ENCODE data around the gene IDUA.
"Not testable (repeated sequence)": the region's sequence is repeated elsewhere in the genome, so short reads cannot be mapped to it uniquely, and the experiment has no call there.

Gene IDUA

DNA sequence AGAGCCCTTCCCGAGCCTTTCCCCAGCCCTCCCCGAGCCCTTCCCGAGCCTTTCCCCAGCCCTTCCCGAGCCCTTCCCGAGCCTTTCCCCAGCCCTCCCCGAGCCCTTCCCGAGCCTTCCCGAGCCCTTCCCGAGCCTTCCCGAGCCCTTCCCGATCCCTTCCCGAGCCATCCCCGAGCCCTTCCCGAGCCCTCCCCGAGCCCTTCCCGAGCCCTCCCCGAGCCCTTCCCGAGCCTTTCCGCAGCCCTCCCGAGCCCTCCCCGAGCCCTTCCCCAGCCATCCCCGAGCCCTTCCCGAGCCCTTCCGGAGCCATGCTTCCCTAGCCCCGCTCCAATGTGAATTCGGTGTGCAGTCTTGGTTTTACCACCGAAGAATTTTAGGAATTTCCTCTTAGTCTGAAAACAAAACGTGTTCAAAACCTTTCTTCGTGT, 59.8 kb downstream of the IDUA start:
- DNase-seq (ENCODE audit: low spot score), result not testable (repeated sequence)

DNA sequence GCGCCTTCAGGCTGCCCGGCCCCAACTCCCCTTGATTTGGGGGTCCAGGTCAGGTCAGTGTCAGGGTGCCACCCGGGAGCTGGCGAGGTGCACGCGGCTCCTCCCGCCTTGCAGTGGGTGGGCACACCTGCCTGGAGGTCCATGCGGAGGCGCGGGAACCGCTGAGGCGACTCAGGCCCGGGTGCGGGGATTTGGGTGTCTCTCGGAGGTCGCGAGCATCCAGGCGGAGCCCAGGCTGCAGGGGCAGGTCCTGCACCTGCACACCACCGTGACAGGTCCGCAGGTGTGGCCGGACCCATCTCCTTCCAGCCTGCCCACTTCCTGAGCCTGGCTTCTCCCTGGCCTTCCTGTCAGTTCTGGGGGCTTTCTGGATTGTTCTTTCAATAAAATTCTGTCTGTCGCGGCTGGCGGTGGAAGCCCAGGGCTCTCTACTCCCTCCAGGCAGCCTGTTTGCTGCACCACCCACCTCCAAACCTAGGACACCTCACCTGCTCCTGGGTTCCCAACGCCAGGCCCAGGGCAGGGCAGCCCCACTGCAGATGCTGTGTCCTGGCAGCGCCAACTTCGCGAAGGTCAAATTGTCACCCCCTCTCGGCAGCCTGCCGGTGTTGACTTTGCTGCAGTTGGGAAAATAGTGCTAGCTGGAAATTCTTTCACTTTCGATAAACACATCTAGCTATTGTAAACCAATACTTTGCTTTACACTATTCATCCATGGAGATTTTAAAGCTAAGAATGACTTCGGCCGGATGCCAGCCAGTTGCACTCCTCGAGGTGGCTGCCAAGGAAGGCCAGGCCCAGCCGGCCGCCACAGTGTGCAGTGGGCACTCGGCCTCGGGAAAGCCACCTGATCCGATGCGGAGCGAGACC, 60.5 kb downstream of the IDUA start:
- no peak for DNase-seq (ENCODE audit: low spot score)

DNA sequence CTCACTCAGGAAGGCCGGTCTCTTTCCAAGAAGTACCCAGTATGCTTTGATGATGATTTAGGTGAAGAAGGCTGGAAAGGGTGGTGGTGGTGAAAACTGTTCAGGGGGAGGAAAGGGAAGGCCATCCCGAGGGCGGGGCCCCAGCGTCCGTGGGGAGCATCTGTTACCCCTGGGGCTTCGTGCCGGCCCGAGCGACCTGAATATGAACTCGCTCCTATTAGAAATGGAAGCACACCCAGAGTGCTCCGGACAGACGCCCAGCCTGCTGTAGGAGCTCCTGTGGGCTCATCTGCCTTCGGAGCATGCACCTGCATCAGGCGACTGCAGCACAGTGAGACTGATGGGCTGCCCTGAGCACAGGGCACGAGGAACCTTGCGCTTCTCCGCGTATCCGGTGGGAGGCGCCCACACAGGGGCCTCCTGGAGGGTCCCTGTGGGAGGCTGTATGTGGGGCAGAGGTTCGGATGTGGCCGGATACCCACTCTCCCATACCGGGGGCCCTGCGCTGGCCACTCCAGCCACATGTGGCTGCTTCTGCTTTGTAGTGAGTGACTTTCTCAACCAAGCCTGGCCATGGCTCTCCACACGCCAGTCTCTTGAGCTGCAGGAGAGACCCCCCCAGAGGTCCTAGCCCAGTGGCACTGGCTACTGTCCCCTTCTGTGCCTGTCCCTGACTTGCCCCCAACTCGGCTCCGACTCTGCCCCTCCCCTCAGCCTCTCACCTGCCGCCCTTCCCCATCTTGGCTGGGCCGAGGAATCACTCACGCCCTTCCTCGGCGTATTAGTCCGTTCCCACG, 61.3 kb downstream of the IDUA start:
- DNase-seq (ENCODE audit: low spot score), result no peak

DNA sequence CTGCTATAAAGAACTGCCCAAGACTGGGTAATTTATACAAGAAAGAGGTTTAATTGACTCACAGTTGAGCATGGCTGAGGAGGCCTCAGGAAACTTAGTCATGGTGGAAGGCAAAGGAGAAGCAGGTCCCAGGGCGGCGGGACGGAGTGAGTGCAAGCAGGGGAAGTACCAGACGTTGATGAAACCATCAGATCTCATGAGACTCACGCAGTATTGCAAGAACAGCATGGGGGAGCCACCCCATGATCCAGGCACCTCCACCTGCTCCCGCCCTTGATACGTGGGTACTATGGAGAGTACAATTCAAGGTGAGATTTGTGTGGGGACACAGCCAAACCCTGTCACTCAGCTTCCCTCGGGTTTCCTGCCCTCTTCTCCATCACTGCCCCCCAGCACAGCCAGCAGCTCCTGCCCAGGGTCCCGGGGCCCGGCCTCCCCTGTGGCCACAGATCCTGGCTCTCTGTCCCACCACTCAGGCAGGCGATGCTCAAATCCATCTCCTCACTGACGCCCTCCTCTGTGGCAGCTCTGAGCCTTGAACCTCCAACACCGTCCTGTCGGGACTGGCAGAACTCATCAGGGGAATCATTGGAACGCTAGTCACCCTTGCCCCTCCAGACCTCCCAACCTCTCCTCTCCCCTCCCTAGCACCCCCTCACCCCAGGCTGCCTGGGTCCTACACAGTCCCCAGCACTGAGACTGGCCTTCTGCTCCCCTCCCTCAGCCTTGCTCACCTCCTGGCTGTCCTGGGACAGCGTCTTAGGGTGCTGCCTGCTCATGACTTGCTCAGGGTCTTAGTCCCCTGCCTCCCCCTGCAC, 62.1 kb downstream of the IDUA start:
- DNase-seq (ENCODE audit: low spot score), result no peak

DNA sequence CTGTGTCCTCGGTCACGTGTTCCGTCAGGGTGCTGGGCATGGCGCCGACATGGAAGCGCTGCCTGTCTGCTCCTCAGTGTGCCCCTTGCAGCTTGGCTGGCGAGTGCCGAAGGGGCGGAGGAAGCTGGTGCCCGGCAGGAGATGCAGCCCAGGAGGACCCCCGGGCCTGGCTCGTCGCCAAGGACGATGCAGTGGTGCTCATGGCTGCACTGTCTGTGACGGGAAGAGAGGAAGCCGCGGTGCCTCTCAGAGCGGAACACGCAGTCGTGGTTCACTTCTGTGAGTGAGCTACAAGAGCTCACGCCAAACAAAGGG, 62.7 kb downstream of the IDUA start:
- DNase-seq (ENCODE audit: low spot score), result no peak

DNA sequence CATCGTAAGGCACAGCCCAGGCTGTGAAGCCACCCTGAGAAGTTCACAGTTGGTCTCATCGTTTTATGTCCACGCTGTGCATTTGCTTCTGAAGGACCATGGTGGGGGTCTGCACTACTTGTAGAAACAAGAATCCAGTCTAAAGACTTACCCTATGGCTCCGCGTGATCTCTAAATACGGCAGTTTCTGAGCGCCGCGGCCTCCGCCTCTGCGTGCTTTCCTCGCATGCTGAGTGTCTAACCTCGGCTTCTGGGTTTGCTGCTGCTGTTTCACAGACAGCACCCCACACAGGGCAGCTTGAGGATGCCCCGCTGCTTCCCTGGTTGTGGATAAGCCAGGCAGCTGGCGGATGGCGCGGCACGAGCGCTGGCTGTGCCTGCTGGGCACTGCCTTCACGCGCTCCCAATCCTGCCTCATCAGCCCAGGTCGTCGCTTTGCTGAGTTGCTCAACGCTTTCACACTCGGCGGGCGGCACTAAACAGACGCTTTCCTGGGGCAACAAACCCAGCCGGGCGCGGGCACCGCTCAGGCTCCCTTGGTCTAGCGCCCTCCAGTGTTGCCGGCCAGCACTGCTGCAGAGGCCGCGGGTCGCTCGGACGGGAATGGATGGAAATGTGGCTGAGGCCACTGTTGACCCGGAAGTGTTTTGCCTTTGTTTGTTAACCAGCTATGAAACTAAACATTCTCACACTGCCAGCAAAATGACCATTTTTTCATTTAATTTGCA, 63.8 kb downstream of the IDUA start:
- no peak for DNase-seq (ENCODE audit: low spot score)

GRCh38 chr4:1051472-1051871, 64.6 kb downstream of the IDUA start:
- DNase-seq (ENCODE audit: low spot score), result no peak

DNA sequence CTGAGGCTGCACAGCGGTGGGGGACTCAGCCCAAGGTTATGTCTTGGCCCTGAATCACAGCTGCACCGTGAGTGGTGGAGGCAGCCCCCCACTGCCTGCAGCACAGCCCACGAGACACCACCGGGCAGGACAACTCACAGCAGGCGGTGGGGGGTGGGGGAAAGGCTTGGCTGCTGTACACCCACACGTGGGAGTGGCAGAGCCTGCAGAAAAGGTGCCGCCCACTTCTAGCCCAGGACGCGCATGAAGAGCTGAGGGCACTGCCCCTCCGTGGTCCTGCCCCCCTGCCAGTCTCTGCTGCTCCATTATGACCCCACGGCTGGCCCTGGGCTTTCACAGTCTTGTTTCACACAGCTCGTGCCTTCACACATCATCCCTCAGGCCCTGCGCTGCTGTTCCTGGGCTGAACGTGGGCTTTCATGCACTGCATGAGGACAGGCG, 65.4 kb downstream of the IDUA start:
- DNase-seq (ENCODE audit: low spot score), result no peak

DNA sequence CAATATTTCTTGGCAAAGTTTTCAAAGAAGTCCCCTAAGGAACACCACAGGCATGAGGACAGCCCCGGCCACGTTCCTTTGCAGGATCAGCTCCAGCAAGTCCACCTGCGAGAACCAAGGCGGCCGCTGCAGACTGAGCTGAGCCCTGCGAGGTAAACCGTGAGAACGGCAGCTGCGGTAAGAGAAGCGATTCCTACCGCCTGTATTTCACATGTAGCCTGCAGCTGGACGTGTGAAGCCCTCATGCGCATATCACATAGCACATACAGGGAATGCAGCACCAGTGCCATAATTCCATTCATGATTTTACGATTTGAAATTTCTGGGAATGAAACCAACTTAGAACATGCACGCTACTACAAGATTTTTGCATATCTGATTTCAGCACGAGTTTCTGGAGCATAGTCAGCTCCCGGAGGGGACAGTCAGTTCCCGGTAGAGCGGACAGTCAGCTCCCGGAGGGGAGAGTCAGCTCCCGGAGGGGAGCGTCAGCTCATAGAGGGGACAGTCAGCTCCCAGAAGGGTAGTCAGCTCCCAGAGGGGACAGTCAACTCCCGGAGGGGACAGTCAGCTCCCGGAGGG, 66.3 kb downstream of the IDUA start:
- no peak for DNase-seq (ENCODE audit: low spot score)

- DNase-seq (ENCODE audit: low spot score), result not testable (repeated sequence)
Observed at GRCh38 chr4:1053891-1054290, 67.0 kb downstream of the IDUA start.
